Measurements from ENCODE around the gene ASPA.
"Not testable (repeated sequence)": the region's sequence is repeated elsewhere in the genome, so short reads cannot be mapped to it uniquely, and the experiment has no call there.

Gene ASPA

GRCh38 chr17:3510090-3510489, 34.3 kb downstream of the ASPA start:
- no peak for DNase-seq

- DNase-seq, result no peak
Observed at GRCh38 chr17:3511852-3512504, 36.2 kb downstream of the ASPA start.

- DNase-seq, result no peak
Observed at GRCh38 chr17:3512505-3513171, 36.8 kb downstream of the ASPA start.

- no peak for DNase-seq
Observed at GRCh38 chr17:3513305-3514035, 37.7 kb downstream of the ASPA start.

GRCh38 chr17:3514167-3514566, 38.4 kb downstream of the ASPA start:
- DNase-seq, result not testable (repeated sequence)

- DNase-seq, result no peak
Observed at GRCh38 chr17:3514873-3515272, 39.1 kb downstream of the ASPA start.

GRCh38 chr17:3519472-3519871, 43.7 kb downstream of the ASPA start:
- DNase-seq, result not testable (repeated sequence)

- no peak for DNase-seq
Observed at GRCh38 chr17:3524024-3524423, 48.2 kb downstream of the ASPA start.

- DNase-seq, result no peak
Observed at GRCh38 chr17:3526491-3526890, 50.7 kb downstream of the ASPA start.

- DNase-seq, result no peak
Observed at GRCh38 chr17:3526971-3527370, 51.2 kb downstream of the ASPA start.

- no peak for DNase-seq
Observed at GRCh38 chr17:3527468-3527867, 51.7 kb downstream of the ASPA start.

- no peak for DNase-seq
Observed at GRCh38 chr17:3527896-3528295, 52.1 kb downstream of the ASPA start.

GRCh38 chr17:3528403-3528851, 52.6 kb downstream of the ASPA start:
- no peak for DNase-seq

GRCh38 chr17:3528880-3529511, 53.2 kb downstream of the ASPA start:
- DNase-seq, result no peak

GRCh38 chr17:3529817-3530741, 54.3 kb downstream of the ASPA start:
- DNase-seq, result no peak

- no peak for DNase-seq
Observed at GRCh38 chr17:3531266-3532101, 55.7 kb downstream of the ASPA start.

- no peak for DNase-seq
Observed at GRCh38 chr17:3532106-3532858, 56.5 kb downstream of the ASPA start.

GRCh38 chr17:3532859-3533142, 57.0 kb downstream of the ASPA start:
- no peak for DNase-seq

GRCh38 chr17:3533752-3534151, 58.0 kb downstream of the ASPA start:
- no peak for DNase-seq

GRCh38 chr17:3534881-3535252, 59.1 kb downstream of the ASPA start:
- no peak for DNase-seq
